Endothelial cell of umbilical vein (primary cell): Measurements from ENCODE around the gene HECTD1. TPM values are rescaled to one million over a fixed set of nuclear protein-coding genes. Genes with fewer than 3 reads are reported as not detected.

Experiments
- BruUV-seq: library from RNA; stranded (reverse); fragments of 400-500 nt; replicated peaks from 2 replicates; lab custom pipeline; 2021; lab: Mats Ljungman, UMichigan
- CTCF ChIA-PET: fragments of 300-600, 350-600 bp; sonication (Branson Sonifier 250); formaldehyde crosslinking; loops from one replicate; lab custom pipeline; 2021; ENCODE audit warnings: antibody characterized with exemption, inconsistent platforms; lab: Charles Lee
- POLR2A ChIA-PET: fragments of 300-600, 350-600 bp; sonication (Branson Sonifier 250); formaldehyde crosslinking; loops from one replicate; lab custom pipeline; 2021; ENCODE audit warnings: antibody characterized with exemption, inconsistent platforms; lab: Charles Lee
- DNase-seq: peaks from one replicate; pipeline ENCODE4 v3.0.0-alpha.2; 2011; ENCODE audit warnings: low read depth, low spot score
- FAIRE-seq: peaks from 2 replicates; lab custom pipeline; 2011; peaks lifted over from hg19 to GRCh38; lab: Jason Lieb, UNC
- H2AFZ ChIP-seq: 2 replicates; pipeline ENCODE4 v1.6.0; 2012; ENCODE audit warnings: low read depth, low read length, control low read depth, inconsistent platforms
- H3K27ac ChIP-seq: 2 replicates; pipeline ENCODE4 v1.5.1; 2011; ENCODE audit warnings: low read depth, mild to moderate bottlenecking, control low read depth, low read length, moderate library complexity; ENCODE audit not compliant: insufficient read depth
- H3K27me3 ChIP-seq, 2 experiments: 2 replicates each; pipeline versions ENCODE4 v1.6.0 to v1.6.1; 2011; ENCODE audit warnings: low read length in 2 of 2, mixed read lengths in 1 of 2; ENCODE audit not compliant: control insufficient read depth in 2 of 2, insufficient read depth in 2 of 2
- H3K36me3 ChIP-seq, 2 experiments: 2 replicates in 1 of 2; 3 replicates in 1 of 2; pipeline ENCODE4 v1.5.1; 2011; ENCODE audit warnings: low read length in 2 of 2, mild to moderate bottlenecking in 1 of 2, moderate library complexity in 1 of 2; ENCODE audit not compliant: control insufficient read depth in 2 of 2, insufficient read depth in 2 of 2; ENCODE audit errors: extremely low read depth in 1 of 2
- H3K4me1 ChIP-seq: 3 replicates; pipeline ENCODE4 v1.5.1; 2011; ENCODE audit warnings: mild to moderate bottlenecking, low read length; ENCODE audit not compliant: control insufficient read depth, insufficient read depth; ENCODE audit errors: extremely low read depth
- H3K4me2 ChIP-seq: 2 replicates; pipeline ENCODE4 v1.6.1; 2011; ENCODE audit warnings: low read length, control low read depth, mixed read lengths; ENCODE audit not compliant: insufficient read depth
- H3K4me3 ChIP-seq, 3 experiments: fragments of 200-600 bp in 1 of 3; sonication (generic), shearing (Covaris generic) in 1 of 3; replicated peaks in 1 of 3; 2 replicates each; pipeline ENCODE4 v1.5.1; 2011 to 2016; ENCODE audit warnings: control low read depth in 3 of 3, low read length in 3 of 3, mild to moderate bottlenecking in 2 of 3, inconsistent platforms in 1 of 3, low read depth in 1 of 3, moderate library complexity in 1 of 3; ENCODE audit not compliant: insufficient read depth in 1 of 3
- H3K79me2 ChIP-seq: 2 replicates; pipeline ENCODE4 v1.6.0; 2012; ENCODE audit warnings: low read length, inconsistent platforms; ENCODE audit not compliant: control insufficient read depth, insufficient read depth
- H3K9ac ChIP-seq: replicated peaks from 2 replicates; pipeline ENCODE3; 2011; ENCODE audit warnings: low read length, control low read depth; ENCODE audit not compliant: insufficient read depth; ENCODE audit errors: extremely low read depth
- H3K9me1 ChIP-seq: replicated peaks from 3 replicates; pipeline ENCODE4 v1.6.0; 2011; ENCODE audit warnings: mild to moderate bottlenecking, low read length; ENCODE audit not compliant: control insufficient read depth, insufficient read depth; ENCODE audit errors: extremely low read depth
- H3K9me3 ChIP-seq: replicated peaks from 2 replicates; pipeline ENCODE4 v1.5.1; 2012; ENCODE audit warnings: low read length, inconsistent platforms; ENCODE audit not compliant: control insufficient read depth, insufficient read depth
- H4K20me1 ChIP-seq: replicated peaks from 2 replicates; pipeline ENCODE3; 2011; ENCODE audit warnings: mild to moderate bottlenecking, low read length; ENCODE audit not compliant: control insufficient read depth, insufficient read depth; ENCODE audit errors: extremely low read depth
- CTCF ChIP-seq, 2 donors: IDR thresholded peaks; 1 replicate in 1 of 2; 2 replicates in 1 of 2; pipeline ENCODE4 v1.5.1; 2011; ENCODE audit warnings: low read length in 2 of 2, mild to moderate bottlenecking in 2 of 2, moderate library complexity in 2 of 2, control low read depth in 1 of 2, inconsistent platforms in 1 of 2, low read depth in 1 of 2; ENCODE audit not compliant: insufficient read depth in 1 of 2; ENCODE audit errors: extremely low read depth in 1 of 2
- EZH2 ChIP-seq: IDR thresholded peaks from 2 replicates; pipeline ENCODE4 v1.6.1; 2012; ENCODE audit warnings: borderline replicate concordance, low read depth, mild to moderate bottlenecking, moderate library complexity, low read length, inconsistent platforms; ENCODE audit not compliant: severe bottlenecking
- FOS ChIP-seq: IDR thresholded peaks from 2 replicates; pipeline ENCODE4 v1.6.1; 2011; ENCODE audit warnings: mild to moderate bottlenecking, low read length, moderate library complexity, borderline replicate concordance; ENCODE audit not compliant: insufficient read depth
- GATA2 ChIP-seq: IDR thresholded peaks from 2 replicates; pipeline ENCODE4 v1.7.0; 2011; ENCODE audit warnings: low read depth, mild to moderate bottlenecking, moderate library complexity, mixed read lengths, low read length; ENCODE audit not compliant: insufficient read length, insufficient read depth
- JUN ChIP-seq: IDR thresholded peaks from 2 replicates; pipeline ENCODE4 v1.6.1; 2011; ENCODE audit warnings: borderline replicate concordance, low read depth; ENCODE audit not compliant: insufficient read length, insufficient read depth
- MAX ChIP-seq: IDR thresholded peaks from 2 replicates; pipeline ENCODE4 v1.6.1; 2011; ENCODE audit not compliant: insufficient read depth, insufficient read length
- MYC ChIP-seq: IDR thresholded peaks from one replicate; pipeline ENCODE4 v1.6.1; 2011; ENCODE audit warnings: mild to moderate bottlenecking, low read depth, low read length
- POLR2A ChIP-seq: IDR thresholded peaks from 2 replicates; pipeline ENCODE4 v1.6.1; 2012; ENCODE audit warnings: low read depth, mild to moderate bottlenecking, control low read depth, low read length
- POLR2AphosphoS5 ChIP-seq: IDR thresholded peaks from 2 replicates; pipeline ENCODE4 v1.6.1; 2012; ENCODE audit warnings: low read depth, mild to moderate bottlenecking, control low read depth, low read length, moderate library complexity; ENCODE audit not compliant: insufficient read depth
- dilution Hi-C: fragments of 300-500 bp; cut with MboI; formaldehyde crosslinking; loops from one replicate; pipeline ENCODE4 v1.15.0; 2019; ENCODE audit warnings: low sequenced_read_pairs; ENCODE audit not compliant: extremely low pct_ligation_motif_present
- intact Hi-C: fragments of 100-400 bp; cut with micrococcal nuclease; formaldehyde crosslinking; loops from one replicate; pipeline ENCODE4 v1.10.0; 2022
- polyA plus RNA-seq, 4 experiments: library from polyadenylated mRNA; depleted of rRNA in 3 of 4; stranded (reverse) in 3 of 4; unstranded in 1 of 4; fragments of >200 nt; gene quantifications; 2 replicates each; pipeline versions ENCODE4 v1.2.1 to v1.2.3, GENCODE V29; 2011 to 2012; ENCODE audit warnings: missing spikeins in 1 of 4
- total RNA-seq: library from RNA; stranded (reverse); gene quantifications from 2 replicates; pipeline ENCODE4 v1.2.3, GENCODE V29; 2021

HECTD1 gene
- total and polyA plus RNA-seq, 2 donors (not counting 3 experiments of a cell fraction or from before 2014, with no cell fraction given), result 67.9 to 181 TPM

- Histone ChIP-seq H4K20me1 (no peaks in the 10 kb centered on the region), H3K9me1 (no peaks in the 10 kb centered on the region), H3K9ac (no peak overlapping the region), H3K4me2 (no peak overlapping the region), H3K79me2 (peaks cover 4% of the 10 kb centered on the region), H3K27me3 (no peaks in the 10 kb centered on the region), H3K4me1 (no peaks in the 10 kb centered on the region), H3K4me3 (no peak overlapping the region), H3K27ac (no peak overlapping the region), H3K9me3 (no peaks in the 10 kb centered on the region), H2AFZ (no peak overlapping the region), H3K36me3 (peaks cover 20 to 40% of the 10 kb centered on the region in 2 experiments)
- ChIA-PET POLR2A (no interaction called here), CTCF (interaction anchor here (0.7 kb wide), 1 partner anchor 9 kb away, joined by 4 read pairs; no protein-coding TSS in a partner anchor)
- FAIRE-seq, result no peak
- no TSS peak for BruUV-seq
- TF ChIP-seq MYC (no peak), MAX (no peak), POLR2AphosphoS5 (no peak), GATA2 (no peak), JUN (no peak), POLR2A (no peak), FOS (no peak), EZH2 (no peak), CTCF (IDR thresholded peaks at IDR 0.05; ENCODE audit: extremely low read depth in 1 of 2, insufficient read depth in 1 of 2, low read depth in 1 of 2, low read length in 2 of 2) (no peak)
- DNase-seq, result no peak
- intact Hi-C loops (no loop called here), dilution Hi-C loops (no loop called here)
Measured at GRCh38 chr14:31124197-31124596, 83.4 kb downstream of the HECTD1 start.
